GM12873 (cell line): ENCODE data around the gene PLXNC1.

Experiments used
- CTCF ChIP-seq: IDR thresholded peaks from 2 replicates; pipeline ENCODE4 v1.5.1; 2012; ENCODE audit warnings: low read depth, mild to moderate bottlenecking, moderate library complexity, low read length, control low read depth; ENCODE audit not compliant: insufficient read depth; ENCODE audit errors: missing control alignments

The PLXNC1 gene

GRCh38 chr12:94262228-94263010 is 114.0 kb downstream of the PLXNC1 start:
- no peak for TF ChIP-seq CTCF

DNA sequence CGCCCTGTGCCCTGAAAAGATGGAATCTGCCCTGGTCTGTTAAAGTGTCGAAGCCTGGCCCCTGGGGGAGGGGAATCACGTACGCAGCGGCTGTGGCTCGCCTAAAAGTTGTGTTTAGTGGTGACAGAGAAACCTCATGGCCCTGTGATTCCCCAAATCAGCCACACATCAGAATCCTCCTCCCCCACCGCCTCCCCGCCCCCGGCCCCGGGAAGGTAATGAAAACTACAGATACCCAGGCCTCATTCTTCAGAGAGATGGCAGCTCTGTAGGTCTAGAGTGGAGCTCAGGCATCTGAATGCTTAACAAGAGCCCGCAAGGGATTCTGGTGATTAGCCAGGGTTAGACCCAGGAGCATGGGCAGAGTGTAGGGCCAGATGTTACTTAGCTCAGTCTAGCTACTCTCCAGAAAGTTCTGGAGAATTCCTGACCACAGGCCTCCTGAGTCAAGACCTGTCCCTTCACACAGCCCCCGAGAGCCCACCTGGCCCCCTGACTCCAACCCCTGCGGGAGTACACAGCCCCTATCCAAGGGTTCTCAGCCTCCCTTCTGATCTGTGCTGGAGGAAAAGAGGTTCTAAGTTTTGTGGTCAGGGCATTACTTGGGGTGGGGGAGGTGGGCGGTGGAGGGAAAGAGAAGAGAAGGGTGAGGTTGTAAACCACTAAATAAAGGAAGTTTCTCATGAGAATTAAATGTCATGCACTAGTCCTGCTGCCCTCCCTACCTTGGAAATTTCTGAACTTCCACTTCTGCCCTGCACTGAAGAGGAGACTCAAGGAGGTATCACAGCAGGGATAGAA is 114.8 kb downstream of the PLXNC1 start:
- TF ChIP-seq CTCF: no peak

DNA sequence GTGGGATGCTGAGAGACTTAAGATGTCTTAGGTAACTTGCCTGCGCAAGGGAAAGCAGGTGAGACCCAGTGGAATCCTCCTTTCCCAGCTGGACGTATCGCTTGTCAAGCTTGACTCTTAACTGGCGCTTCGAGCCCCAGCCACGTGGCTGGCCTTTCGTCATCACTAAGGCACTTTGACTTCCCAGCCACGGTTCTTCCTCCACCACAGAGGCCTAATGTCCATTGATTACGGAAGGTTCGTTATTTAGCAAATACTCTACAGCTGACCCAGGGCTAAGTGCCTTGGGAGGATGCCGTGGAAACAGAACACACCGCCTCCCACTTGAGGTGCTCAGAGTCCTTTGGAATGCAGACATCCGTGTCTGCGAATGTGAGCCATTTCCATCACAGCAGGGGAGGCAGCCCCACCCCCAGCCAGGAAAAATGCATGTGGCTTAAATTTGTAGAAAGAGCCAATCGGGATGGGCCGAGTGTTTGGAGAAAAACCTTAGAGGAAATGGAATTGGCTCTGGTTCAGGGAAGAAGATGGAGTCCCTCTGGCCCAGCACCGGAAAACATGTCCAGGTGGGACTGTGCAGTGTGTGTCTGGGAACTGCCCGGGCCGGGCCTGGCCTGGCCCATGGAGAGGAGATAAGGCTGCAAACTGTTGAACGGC is 115.7 kb downstream of the PLXNC1 start:
- no peak for TF ChIP-seq CTCF

- TF ChIP-seq CTCF: no peak
Measured at GRCh38 chr12:94264736-94265485, 116.5 kb downstream of the PLXNC1 start.

- no peak for TF ChIP-seq CTCF
Measured at GRCh38 chr12:94265539-94265938, 117.2 kb downstream of the PLXNC1 start.

- no peak for TF ChIP-seq CTCF
Measured at GRCh38 chr12:94265966-94266745, 117.8 kb downstream of the PLXNC1 start.
